Measurements from ENCODE around the gene SCAF4. TPM values are rescaled to one million over a fixed set of nuclear protein-coding genes. Genes with fewer than 3 reads are reported as not detected.
"Not testable (repeated sequence)": the region's sequence is repeated elsewhere in the genome, so short reads cannot be mapped to it uniquely, and the experiment has no call there.

The SCAF4 gene
- 10 to 100 TPM; 56.9 to 60.1 (median 59.7) TPM for total RNA-seq

GRCh38 chr21:31731857-31732596 is at the start of gene SCAF4:
Gene SCAF4 (minus strand): TSS chr21:31732118. CDS start chr21:31731692, 426 bp downstream.
- H3K9me3 Mint-ChIP-seq, result no peaks in the 10 kb centered on the region
- H3K27me3 Mint-ChIP-seq (ENCODE audit: low read depth), result no peaks in the 10 kb centered on the region
- DNase-seq (peak; percentile 70), ATAC-seq (peak; percentile 88 to 89)
- peaks cover 6% of the 10 kb centered on the region for H3K4me1 Mint-ChIP-seq (ENCODE audit: low read depth)
- peaks cover 2% of the 10 kb centered on the region for H3K36me3 Mint-ChIP-seq (ENCODE audit: insufficient read depth)
- H3K4me3 Mint-ChIP-seq, result no peak within 1 kb of the TSS

- Mint-ChIP-seq H3K36me3 (ENCODE audit: insufficient read depth) (no peaks in the 10 kb centered on the region), H3K4me1 (ENCODE audit: low read depth) (no peaks in the 10 kb centered on the region), H3K4me3 (no peak overlapping the region), H3K9me3 (no peaks in the 10 kb centered on the region), H3K27me3 (ENCODE audit: low read depth) (peaks cover 13% of the 10 kb centered on the region)
- DNase-seq (no peak), ATAC-seq (no peak)
Measured at GRCh38 chr21:31780944-31781343, 49.0 kb upstream of the SCAF4 start.

GRCh38 chr21:31778546-31778945 is 46.6 kb upstream of the SCAF4 start:
- ATAC-seq, result no peak
- Mint-ChIP-seq H3K4me1 (ENCODE audit: low read depth) (no peaks in the 10 kb centered on the region), H3K4me3 (no peak overlapping the region), H3K27me3 (ENCODE audit: low read depth) (peaks cover 13% of the 10 kb centered on the region), H3K9me3 (no peaks in the 10 kb centered on the region), H3K36me3 (ENCODE audit: insufficient read depth) (no peaks in the 10 kb centered on the region)
- no peak for DNase-seq

- Mint-ChIP-seq H3K9me3 (no peaks in the 10 kb centered on the region), H3K27me3 (ENCODE audit: low read depth) (peaks cover 11% of the 10 kb centered on the region), H3K36me3 (ENCODE audit: insufficient read depth) (no peaks in the 10 kb centered on the region), H3K4me1 (ENCODE audit: low read depth) (no peaks in the 10 kb centered on the region), H3K4me3 (no peak overlapping the region)
- DNase-seq, result no peak
- ATAC-seq, result no peak
Measured at GRCh38 chr21:31777857-31778256, 45.9 kb upstream of the SCAF4 start.

GRCh38 chr21:31774031-31774430 is 42.1 kb upstream of the SCAF4 start:
- DNase-seq (no peak), ATAC-seq (no peak)
- H3K4me3 Mint-ChIP-seq, result no peak overlapping the region
- no peaks in the 10 kb centered on the region for H3K9me3 Mint-ChIP-seq
- no peaks in the 10 kb centered on the region for H3K27me3 Mint-ChIP-seq (ENCODE audit: low read depth)
- H3K36me3 Mint-ChIP-seq (ENCODE audit: insufficient read depth), result no peaks in the 10 kb centered on the region
- H3K4me1 Mint-ChIP-seq (ENCODE audit: low read depth), result no peaks in the 10 kb centered on the region

- no peak for ATAC-seq
- H3K27me3 Mint-ChIP-seq (ENCODE audit: low read depth), result no peaks in the 10 kb centered on the region
- no peaks in the 10 kb centered on the region for H3K4me1 Mint-ChIP-seq (ENCODE audit: low read depth)
Measured at GRCh38 chr21:31772674-31773555, 41.0 kb upstream of the SCAF4 start.

GRCh38 chr21:31771685-31772084 is 39.8 kb upstream of the SCAF4 start:
- DNase-seq, result no peak
- H3K27me3 Mint-ChIP-seq (ENCODE audit: low read depth), result no peaks in the 10 kb centered on the region
- ATAC-seq, result no peak
- peaks cover 2% of the 10 kb centered on the region for H3K9me3 Mint-ChIP-seq
- no peaks in the 10 kb centered on the region for H3K36me3 Mint-ChIP-seq (ENCODE audit: insufficient read depth)
- H3K4me3 Mint-ChIP-seq, result no peak overlapping the region
- H3K4me1 Mint-ChIP-seq (ENCODE audit: low read depth), result no peaks in the 10 kb centered on the region

More at GRCh38 chr21:31772674-31773555, 41.0 kb upstream of the SCAF4 start:
- no peak for DNase-seq
- no peak overlapping the region for H3K4me3 Mint-ChIP-seq
- H3K36me3 Mint-ChIP-seq (ENCODE audit: insufficient read depth), result no peaks in the 10 kb centered on the region
- peaks cover 2% of the 10 kb centered on the region for H3K9me3 Mint-ChIP-seq

- Mint-ChIP-seq H3K27me3 (ENCODE audit: low read depth) (no peaks in the 10 kb centered on the region), H3K36me3 (ENCODE audit: insufficient read depth) (no peaks in the 10 kb centered on the region)
- no peak for ATAC-seq
Measured at GRCh38 chr21:31768710-31769109, 36.8 kb upstream of the SCAF4 start.

GRCh38 chr21:31766899-31767298 is 35.0 kb upstream of the SCAF4 start:
- no peaks in the 10 kb centered on the region for H3K36me3 Mint-ChIP-seq (ENCODE audit: insufficient read depth)
- H3K9me3 Mint-ChIP-seq, result peaks cover 2% of the 10 kb centered on the region
- H3K4me3 Mint-ChIP-seq, result no peak overlapping the region
- H3K27me3 Mint-ChIP-seq (ENCODE audit: low read depth), result peaks cover 4% of the 10 kb centered on the region
- no peaks in the 10 kb centered on the region for H3K4me1 Mint-ChIP-seq (ENCODE audit: low read depth)
- no peak for DNase-seq
- ATAC-seq, result no peak

More at GRCh38 chr21:31768710-31769109, 36.8 kb upstream of the SCAF4 start:
- H3K4me3 Mint-ChIP-seq, result no peak overlapping the region
- DNase-seq, result no peak
- peaks cover 2% of the 10 kb centered on the region for H3K9me3 Mint-ChIP-seq
- H3K4me1 Mint-ChIP-seq (ENCODE audit: low read depth), result no peaks in the 10 kb centered on the region

- not testable (repeated sequence) for H3K4me3 Mint-ChIP-seq; H3K27me3 Mint-ChIP-seq (ENCODE audit: low read depth); H3K36me3 Mint-ChIP-seq (ENCODE audit: insufficient read depth); DNase-seq; H3K9me3 Mint-ChIP-seq; ATAC-seq; H3K4me1 Mint-ChIP-seq (ENCODE audit: low read depth)
Measured at GRCh38 chr21:31765850-31766249, 33.9 kb upstream of the SCAF4 start.

- no peaks in the 10 kb centered on the region for H3K36me3 Mint-ChIP-seq (ENCODE audit: insufficient read depth)
Measured at GRCh38 chr21:31760931-31761330, 29.0 kb upstream of the SCAF4 start.

GRCh38 chr21:31756787-31757186 is 24.9 kb upstream of the SCAF4 start:
- no peaks in the 10 kb centered on the region for H3K36me3 Mint-ChIP-seq (ENCODE audit: insufficient read depth)
- DNase-seq (no peak), ATAC-seq (no peak)
- no peak overlapping the region for H3K4me3 Mint-ChIP-seq
- no peaks in the 10 kb centered on the region for H3K9me3 Mint-ChIP-seq
- H3K4me1 Mint-ChIP-seq (ENCODE audit: low read depth), result no peaks in the 10 kb centered on the region
- peaks cover 4% of the 10 kb centered on the region for H3K27me3 Mint-ChIP-seq (ENCODE audit: low read depth)

More at GRCh38 chr21:31760931-31761330, 29.0 kb upstream of the SCAF4 start:
- Mint-ChIP-seq H3K27me3 (ENCODE audit: low read depth) (peaks cover 9% of the 10 kb centered on the region), H3K9me3 (no peaks in the 10 kb centered on the region), H3K4me1 (ENCODE audit: low read depth) (no peaks in the 10 kb centered on the region), H3K4me3 (no peak overlapping the region)
- ATAC-seq (no peak), DNase-seq (no peak)

- no peak for ATAC-seq
- H3K4me3 Mint-ChIP-seq, result no peak overlapping the region
- H3K36me3 Mint-ChIP-seq (ENCODE audit: insufficient read depth), result no peaks in the 10 kb centered on the region
- no peaks in the 10 kb centered on the region for H3K4me1 Mint-ChIP-seq (ENCODE audit: low read depth)
- no peaks in the 10 kb centered on the region for H3K27me3 Mint-ChIP-seq (ENCODE audit: low read depth)
- DNase-seq, result no peak
- H3K9me3 Mint-ChIP-seq, result no peaks in the 10 kb centered on the region
Measured at GRCh38 chr21:31755027-31755426, 23.1 kb upstream of the SCAF4 start.

GRCh38 chr21:31754708-31754960 is 22.7 kb upstream of the SCAF4 start:
- H3K27me3 Mint-ChIP-seq (ENCODE audit: low read depth), result no peaks in the 10 kb centered on the region
- no peaks in the 10 kb centered on the region for H3K4me1 Mint-ChIP-seq (ENCODE audit: low read depth)
- H3K36me3 Mint-ChIP-seq (ENCODE audit: insufficient read depth), result no peaks in the 10 kb centered on the region
- H3K9me3 Mint-ChIP-seq, result no peaks in the 10 kb centered on the region
- ATAC-seq (no peak), DNase-seq (no peak)
- no peak overlapping the region for H3K4me3 Mint-ChIP-seq
